HEK293 (cell line): Measurements from ENCODE around the gene ZMYM3.

Source experiments
- CTCF ChIA-PET: fragments of 350-600 bp; formaldehyde crosslinking; extraction: SDS; loops from one replicate; lab custom pipeline; 2021; ENCODE audit warnings: antibody characterized with exemption; lab: Yijun Ruan, JAX
- POLR2A ChIA-PET: fragments of 300-600 bp; formaldehyde crosslinking; extraction: SDS; loops from one replicate; lab custom pipeline; 2020; ENCODE audit warnings: antibody characterized with exemption, inconsistent platforms; lab: Yijun Ruan, JAX
- H3K27ac ChIP-seq: fragments of 200-500 bp; sonication (Bioruptor generic); 2 replicates; pipeline ENCODE4 v1.5.1; 2014; ENCODE audit warnings: low read depth, low read length, control low read depth, inconsistent platforms; ENCODE audit errors: extremely low read depth
- H3K36me3 ChIP-seq, 2 experiments: fragments of 200-500 bp in 1 of 2; sonication (Bioruptor generic) in 1 of 2; 1 replicate in 1 of 2; 2 replicates in 1 of 2; pipeline ENCODE4 v1.5.1; 2014 to 2017; ENCODE audit warnings: inconsistent platforms in 2 of 2, low read length in 2 of 2; ENCODE audit not compliant: control insufficient read depth in 2 of 2, insufficient read depth in 1 of 2
- H3K4me1 ChIP-seq: fragments of 200-500 bp; sonication (Bioruptor generic); 2 replicates; pipeline ENCODE4 v1.5.1; 2014; ENCODE audit warnings: mild to moderate bottlenecking, low read length, inconsistent platforms; ENCODE audit not compliant: control insufficient read depth, insufficient read depth
- H3K4me3 ChIP-seq: 2 replicates; pipeline ENCODE4 v1.5.1; 2011; ENCODE audit warnings: low read depth, mild to moderate bottlenecking, control low read depth, low read length, moderate library complexity
- H3K9me3 ChIP-seq: fragments of 200-500 bp; sonication (Bioruptor generic); 2 replicates; pipeline ENCODE4 v1.5.1; 2014; ENCODE audit warnings: low read depth, low read length, inconsistent platforms; ENCODE audit not compliant: control insufficient read depth, insufficient read depth
- BCL6B ChIP-seq: fragments of 450-650 bp; formaldehyde crosslinking; IDR thresholded peaks from 2 replicates; pipeline ENCODE4 v1.5.1; 2017; ENCODE audit warnings: missing biosample characterization, missing genetic modification characterization
- EGR2 ChIP-seq: fragments of 450-650 bp; formaldehyde crosslinking; IDR thresholded peaks from 2 replicates; pipeline ENCODE4 v1.5.1; 2016; ENCODE audit warnings: low read depth, missing biosample characterization, missing genetic modification characterization
- IKZF3 ChIP-seq: fragments of 450-650 bp; IDR thresholded peaks from 2 replicates; pipeline ENCODE4 v1.5.0; 2018; ENCODE audit warnings: missing biosample characterization, mild to moderate bottlenecking, missing genetic modification characterization, moderate library complexity
- KLF10 ChIP-seq: fragments of 450-650 bp; IDR thresholded peaks from 2 replicates; pipeline ENCODE4 v1.5.1; 2018; ENCODE audit warnings: missing biosample characterization, mild to moderate bottlenecking, missing genetic modification characterization
- KLF8 ChIP-seq: fragments of 450-650 bp; formaldehyde crosslinking; IDR thresholded peaks from 2 replicates; pipeline ENCODE4 v1.5.1; 2016; ENCODE audit warnings: missing biosample characterization, missing genetic modification characterization
- OVOL3 ChIP-seq: fragments of 450-650 bp; formaldehyde crosslinking; IDR thresholded peaks from 2 replicates; pipeline ENCODE4 v1.5.1; 2016; ENCODE audit warnings: missing biosample characterization, missing genetic modification characterization
- PRDM10 ChIP-seq: fragments of 450-650 bp; formaldehyde crosslinking; IDR thresholded peaks from 2 replicates; pipeline ENCODE4 v1.5.1; 2016; ENCODE audit warnings: missing biosample characterization, missing genetic modification characterization
- WT1 ChIP-seq: fragments of 450-650 bp; formaldehyde crosslinking; IDR thresholded peaks from 2 replicates; pipeline ENCODE4 v1.5.1; 2016; ENCODE audit warnings: missing biosample characterization, missing genetic modification characterization
- YY2 ChIP-seq: fragments of 450-650 bp; formaldehyde crosslinking; IDR thresholded peaks from 2 replicates; pipeline ENCODE4 v1.5.1; 2016; ENCODE audit warnings: missing biosample characterization, missing genetic modification characterization
- ZNF157 ChIP-seq: fragments of 450-650 bp; formaldehyde crosslinking; IDR thresholded peaks from 2 replicates; pipeline ENCODE4 v1.5.1; 2016; ENCODE audit warnings: missing biosample characterization, missing genetic modification characterization
- ZNF174 ChIP-seq: fragments of 450-650 bp; formaldehyde crosslinking; IDR thresholded peaks from 2 replicates; pipeline ENCODE4 v1.5.0; 2017; ENCODE audit warnings: missing biosample characterization, mild to moderate bottlenecking, missing genetic modification characterization
- ZNF2 ChIP-seq: fragments of 450-650 bp; formaldehyde crosslinking; IDR thresholded peaks from 2 replicates; pipeline ENCODE4 v1.5.1; 2016; ENCODE audit warnings: missing biosample characterization, missing genetic modification characterization
- ZNF214 ChIP-seq: fragments of 450-650 bp; formaldehyde crosslinking; IDR thresholded peaks from 2 replicates; pipeline ENCODE4 v1.5.1; 2017; ENCODE audit warnings: missing biosample characterization, mild to moderate bottlenecking, missing genetic modification characterization, borderline replicate concordance
- ZNF239 ChIP-seq: fragments of 450-650 bp; formaldehyde crosslinking; IDR thresholded peaks from 2 replicates; pipeline ENCODE4 v1.5.1; 2016; ENCODE audit warnings: missing biosample characterization, missing genetic modification characterization
- ZNF24 ChIP-seq: fragments of 450-650 bp; formaldehyde crosslinking; IDR thresholded peaks from 2 replicates; pipeline ENCODE4 v1.5.1; 2016; ENCODE audit warnings: missing biosample characterization, missing genetic modification characterization
- ZNF266 ChIP-seq: fragments of 450-650 bp; formaldehyde crosslinking; IDR thresholded peaks from 2 replicates; pipeline ENCODE4 v1.5.1; 2016; ENCODE audit warnings: missing biosample characterization, missing genetic modification characterization, low read depth
- ZNF362 ChIP-seq: fragments of 450-650 bp; formaldehyde crosslinking; IDR thresholded peaks from 2 replicates; pipeline ENCODE4 v1.5.1; 2016; ENCODE audit warnings: missing biosample characterization, missing genetic modification characterization
- ZNF473 ChIP-seq: fragments of 450-650 bp; formaldehyde crosslinking; IDR thresholded peaks from 2 replicates; pipeline ENCODE4 v1.5.1; 2017; ENCODE audit warnings: missing biosample characterization, missing genetic modification characterization
- ZNF548 ChIP-seq: fragments of 450-650 bp; formaldehyde crosslinking; IDR thresholded peaks from 2 replicates; pipeline ENCODE4 v1.5.1; 2016; ENCODE audit warnings: missing biosample characterization, missing genetic modification characterization
- ZNF571 ChIP-seq: fragments of 450-650 bp; formaldehyde crosslinking; IDR thresholded peaks from 2 replicates; pipeline ENCODE4 v1.5.0; 2017; ENCODE audit warnings: missing biosample characterization, missing genetic modification characterization
- ZNF639 ChIP-seq: fragments of 450-650 bp; formaldehyde crosslinking; IDR thresholded peaks from 2 replicates; pipeline ENCODE4 v1.5.1; 2016; ENCODE audit warnings: missing biosample characterization, missing genetic modification characterization
- ZNF654 ChIP-seq: fragments of 450-650 bp; formaldehyde crosslinking; IDR thresholded peaks from 2 replicates; pipeline ENCODE4 v1.5.1; 2016; ENCODE audit warnings: low read depth, missing biosample characterization, missing genetic modification characterization
- ZNF670 ChIP-seq: fragments of 450-650 bp; formaldehyde crosslinking; IDR thresholded peaks from 2 replicates; pipeline ENCODE4 v1.5.1; 2016; ENCODE audit warnings: missing biosample characterization, missing genetic modification characterization, low read depth
- ZNF677 ChIP-seq: fragments of 450-650 bp; IDR thresholded peaks from 2 replicates; pipeline ENCODE4 v1.5.0; 2018; ENCODE audit warnings: missing biosample characterization, mild to moderate bottlenecking, missing genetic modification characterization, moderate library complexity
- ZSCAN16 ChIP-seq: fragments of 450-650 bp; formaldehyde crosslinking; IDR thresholded peaks from 2 replicates; pipeline ENCODE4 v1.5.1; 2016; ENCODE audit warnings: missing biosample characterization, missing genetic modification characterization
- TF ChIP-seq, protein P1 (sequence below): fragments of 450-650 bp; formaldehyde crosslinking; IDR thresholded peaks from 2 replicates; pipeline ENCODE4 v1.5.1; 2017; ENCODE audit warnings: missing biosample characterization, missing genetic modification characterization
- TF ChIP-seq, protein P2 (sequence below): fragments of 450-650 bp; formaldehyde crosslinking; IDR thresholded peaks from 2 replicates; pipeline ENCODE4 v1.5.1; 2016; ENCODE audit warnings: missing biosample characterization, missing genetic modification characterization

Gene ZMYM3

DNA sequence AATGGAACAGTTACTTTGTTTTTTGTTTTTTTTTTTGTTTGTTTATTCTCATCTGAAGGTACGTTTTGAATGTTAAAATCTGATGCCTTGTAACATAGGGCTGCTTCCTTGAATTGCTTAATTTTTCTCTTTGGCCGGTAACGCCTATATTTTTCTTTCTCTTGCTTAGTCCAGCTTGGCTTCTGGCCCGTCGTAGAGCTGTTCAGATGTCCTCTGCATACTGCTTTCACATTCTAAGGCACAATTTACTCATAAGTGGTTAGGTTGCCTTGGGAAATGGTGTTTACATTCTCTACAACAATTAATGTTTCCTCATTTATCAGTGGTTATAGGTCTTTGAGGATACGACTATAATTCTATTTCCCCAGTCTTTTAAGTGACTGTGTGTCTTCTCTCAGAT lies 37.4 kb upstream of the ZMYM3 start:
- ChIA-PET POLR2A (interaction anchor here (3.0 kb wide), 1 partner anchor 8 kb away, joined by 16 read pairs; the partner anchor contains the start of gene NONO), CTCF (no interaction called here)
- TF ChIP-seq IKZF3 (tag by site-specific recombination), result no peak
- no peak for TF ChIP-seq ZNF571
- no peak for TF ChIP-seq ZNF548
- no peak for TF ChIP-seq ZNF677 (tag by site-specific recombination)
- TF ChIP-seq WT1, result no peak
- no peak for TF ChIP-seq ZNF639 (tag by site-specific recombination)
- no peak for TF ChIP-seq BCL6B
- TF ChIP-seq ZNF654 (tag by site-specific recombination), result no peak
- TF ChIP-seq, protein P1, sequence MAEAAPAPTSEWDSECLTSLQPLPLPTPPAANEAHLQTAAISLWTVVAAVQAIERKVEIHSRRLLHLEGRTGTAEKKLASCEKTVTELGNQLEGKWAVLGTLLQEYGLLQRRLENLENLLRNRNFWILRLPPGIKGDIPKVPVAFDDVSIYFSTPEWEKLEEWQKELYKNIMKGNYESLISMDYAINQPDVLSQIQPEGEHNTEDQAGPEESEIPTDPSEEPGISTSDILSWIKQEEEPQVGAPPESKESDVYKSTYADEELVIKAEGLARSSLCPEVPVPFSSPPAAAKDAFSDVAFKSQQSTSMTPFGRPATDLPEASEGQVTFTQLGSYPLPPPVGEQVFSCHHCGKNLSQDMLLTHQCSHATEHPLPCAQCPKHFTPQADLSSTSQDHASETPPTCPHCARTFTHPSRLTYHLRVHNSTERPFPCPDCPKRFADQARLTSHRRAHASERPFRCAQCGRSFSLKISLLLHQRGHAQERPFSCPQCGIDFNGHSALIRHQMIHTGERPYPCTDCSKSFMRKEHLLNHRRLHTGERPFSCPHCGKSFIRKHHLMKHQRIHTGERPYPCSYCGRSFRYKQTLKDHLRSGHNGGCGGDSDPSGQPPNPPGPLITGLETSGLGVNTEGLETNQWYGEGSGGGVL (tag by site-specific recombination), result no peak
- TF ChIP-seq ZNF362 (tag by site-specific recombination), result no peak
- no peak for TF ChIP-seq ZNF214 (tag by site-specific recombination)
- no peak for TF ChIP-seq KLF8 (tag by site-specific recombination)
- no peak for TF ChIP-seq EGR2
- no peak for TF ChIP-seq OVOL3 (tag by site-specific recombination)
- no peak for TF ChIP-seq ZNF670
- Histone ChIP-seq H3K4me3 (no peak overlapping the region), H3K4me1 (peaks cover under 1% of the 10 kb centered on the region; the same call in 1 of the 2 replicates), H3K9me3 (no peaks in the 10 kb centered on the region; the same call in 1 of the 2 replicates), H3K27ac (no peak overlapping the region), H3K36me3 (peaks cover 82 to 85% of the 10 kb centered on the region in 2 experiments)

- Histone ChIP-seq H3K9me3 (no peaks in the 10 kb centered on the region; the same call in 1 of the 2 replicates), H3K4me1 (peaks cover 4% of the 10 kb centered on the region; the same call in 1 of the 2 replicates), H3K4me3 (peak overlapping the region; percentile 84), H3K27ac (no peak overlapping the region), H3K36me3 (peaks cover 37 to 47% of the 10 kb centered on the region in 2 experiments)
- ChIA-PET POLR2A (interaction anchor here (0.5 kb wide), 1 partner anchor 32 kb away, joined by 3 read pairs; the partner anchor contains the start of gene ZMYM3), CTCF (interaction anchor here (1.1 kb wide), 1 partner anchor 105 kb away, joined by 3 read pairs; no protein-coding TSS in a partner anchor)
- no peak for TF ChIP-seq ZNF239 (tag by site-specific recombination)
- TF ChIP-seq ZNF473 (tag by site-specific recombination), result no peak
- TF ChIP-seq PRDM10 (tag by site-specific recombination), result no peak
- no peak for TF ChIP-seq ZNF157 (tag by site-specific recombination)
- TF ChIP-seq ZNF24 (tag by site-specific recombination), result no peak
- no peak for TF ChIP-seq ZSCAN16 (tag by site-specific recombination)
- TF ChIP-seq YY2 (tag by site-specific recombination), result no peak
- TF ChIP-seq ZNF174 (tag by site-specific recombination), result no peak
- TF ChIP-seq ZNF266 (tag by site-specific recombination), result no peak
- TF ChIP-seq ZNF2 (tag by site-specific recombination), result no peak
- no peak for TF ChIP-seq KLF10
- TF ChIP-seq, protein P2, sequence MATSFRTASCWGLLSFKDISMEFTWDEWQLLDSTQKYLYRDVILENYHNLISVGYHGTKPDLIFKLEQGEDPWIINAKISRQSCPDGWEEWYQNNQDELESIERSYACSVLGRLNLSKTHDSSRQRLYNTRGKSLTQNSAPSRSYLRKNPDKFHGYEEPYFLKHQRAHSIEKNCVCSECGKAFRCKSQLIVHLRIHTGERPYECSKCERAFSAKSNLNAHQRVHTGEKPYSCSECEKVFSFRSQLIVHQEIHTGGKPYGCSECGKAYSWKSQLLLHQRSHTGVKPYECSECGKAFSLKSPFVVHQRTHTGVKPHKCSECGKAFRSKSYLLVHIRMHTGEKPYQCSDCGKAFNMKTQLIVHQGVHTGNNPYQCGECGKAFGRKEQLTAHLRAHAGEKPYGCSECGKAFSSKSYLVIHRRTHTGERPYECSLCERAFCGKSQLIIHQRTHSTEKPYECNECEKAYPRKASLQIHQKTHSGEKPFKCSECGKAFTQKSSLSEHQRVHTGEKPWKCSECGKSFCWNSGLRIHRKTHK, result no peak
Observed at GRCh38 chrX:71285929-71286328, 32.0 kb upstream of the ZMYM3 start.
